Stimulated activated CD4-positive, alpha-beta T cell treated with anti-CD3 and anti-CD28 coated beads, Interleukin-1b, Interleukin-23, amount 100 ng/mL, for 24 hours (primary cell): Measurements from ENCODE around the gene DGKQ.
"Not testable (repeated sequence)": the region's sequence is repeated elsewhere in the genome, so short reads cannot be mapped to it uniquely, and the experiment has no call there.

Experiments
- DNase-seq, 4 experiments: peaks; one replicate each; pipeline ENCODE4 v3.0.0-alpha.2; 2020; ENCODE audit warnings: low read depth in 4 of 4, low spot score in 1 of 4

DGKQ gene

GRCh38 chr4:927566-927965 lies 45.8 kb downstream of the DGKQ start:
- DNase-seq, result not testable (repeated sequence)

DNA sequence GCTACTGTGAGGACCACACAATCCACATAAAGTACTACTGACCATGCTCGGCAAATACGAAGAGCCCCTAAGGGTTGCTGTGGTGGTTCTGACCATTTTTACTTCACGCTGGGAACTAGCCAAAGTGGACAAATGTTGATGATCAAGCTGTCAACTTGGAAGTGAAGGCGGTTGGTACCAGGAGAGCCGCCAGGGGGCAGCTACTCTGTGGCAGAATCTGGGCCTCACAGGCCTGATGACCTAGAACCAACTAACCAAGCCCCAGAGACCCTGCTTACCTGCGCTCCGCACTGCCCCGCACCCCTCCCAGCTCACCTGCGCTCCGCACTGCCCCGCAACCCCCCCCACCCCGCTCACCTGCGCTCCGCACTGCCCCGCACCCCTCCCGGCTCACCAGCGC lies 46.8 kb downstream of the DGKQ start:
- DNase-seq, result no peak

GRCh38 chr4:925771-926500 lies 47.4 kb downstream of the DGKQ start:
- DNase-seq, result no peak

DNA sequence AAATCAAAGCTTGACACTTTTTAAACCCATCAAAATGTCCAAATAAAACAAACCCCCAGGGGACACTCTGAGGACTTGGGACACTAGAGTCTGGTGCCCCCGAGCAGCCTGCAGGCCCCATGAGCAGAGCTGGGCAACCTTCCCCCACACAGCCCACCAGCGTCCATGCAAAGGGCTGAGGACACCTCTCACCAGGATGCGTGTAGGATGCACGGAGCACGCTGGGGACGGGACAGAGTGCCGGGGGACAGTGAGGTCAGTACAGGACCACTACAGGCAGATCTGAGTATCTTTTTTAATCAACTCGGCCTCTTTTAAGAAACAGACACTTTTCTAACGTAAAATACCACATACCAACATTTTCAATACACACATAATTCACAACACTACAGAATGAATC lies 48.2 kb downstream of the DGKQ start:
- DNase-seq, result no peak

GRCh38 chr4:924107-925096 lies 49.0 kb downstream of the DGKQ start:
- DNase-seq, result no peak

GRCh38 chr4:921830-922331 lies 51.5 kb downstream of the DGKQ start:
- DNase-seq, result no peak

DNA sequence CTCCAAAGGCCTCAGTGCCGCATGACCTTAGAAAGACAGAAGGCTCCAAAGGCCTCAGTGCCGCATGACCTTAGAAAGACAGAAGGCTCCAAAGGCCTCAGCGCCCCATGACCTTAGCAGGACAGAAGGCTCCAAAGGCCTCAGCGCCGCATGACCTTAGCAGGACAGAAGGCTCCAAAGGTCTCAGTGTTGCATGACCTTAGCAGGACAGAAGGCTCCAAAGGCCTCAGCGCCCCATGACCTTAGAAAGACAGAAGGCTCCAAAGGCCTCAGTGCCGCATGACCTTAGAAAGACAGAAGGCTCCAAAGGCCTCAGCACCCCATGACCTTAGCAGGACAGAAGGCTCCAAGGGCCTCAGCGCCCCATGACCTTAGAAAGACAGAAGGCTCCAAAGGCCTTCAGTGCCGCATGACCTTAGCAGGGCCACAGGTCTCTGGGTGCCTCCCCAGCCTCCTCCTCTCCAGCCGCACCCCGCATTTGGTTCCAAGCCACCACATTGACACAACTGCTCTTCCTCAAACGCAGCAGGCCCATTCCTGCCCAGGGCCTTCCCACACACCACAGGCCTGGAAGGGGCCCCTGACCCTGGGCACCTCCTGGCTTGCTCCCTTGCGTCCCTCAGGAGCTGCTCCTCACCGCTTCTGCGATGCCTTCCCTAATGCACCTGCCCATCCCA lies 54.2 kb downstream of the DGKQ start:
- DNase-seq, result not testable (repeated sequence)

GRCh38 chr4:918591-918990 lies 54.8 kb downstream of the DGKQ start:
- not testable (repeated sequence) for DNase-seq

GRCh38 chr4:917992-918391 lies 55.4 kb downstream of the DGKQ start:
- no peak for DNase-seq

- no peak for DNase-seq
These were observed 55.9 kb downstream of the DGKQ start for GRCh38 chr4:917466-917865.

GRCh38 chr4:915595-915994 lies 57.8 kb downstream of the DGKQ start:
- no peak for DNase-seq

DNA sequence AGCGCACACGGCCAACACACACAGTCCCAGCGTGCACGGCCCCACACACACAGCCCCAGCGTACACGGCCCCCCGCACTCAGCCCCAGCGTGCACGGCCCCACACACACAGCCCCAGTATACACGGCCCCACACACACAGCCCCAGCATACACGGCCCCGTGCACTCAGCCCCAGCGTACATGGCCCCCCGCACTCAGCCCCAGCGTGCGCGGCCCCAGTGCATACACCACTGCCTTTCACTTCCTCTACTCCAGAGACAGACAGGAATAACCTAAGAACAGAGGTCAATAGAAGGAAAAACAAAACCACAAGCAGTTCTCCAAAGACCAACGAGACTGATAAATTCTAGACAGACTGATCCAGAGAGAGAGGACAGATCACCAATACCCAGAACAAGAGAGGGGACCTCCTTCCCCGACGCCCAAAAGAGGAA lies 58.3 kb downstream of the DGKQ start:
- no peak for DNase-seq

- no peak for DNase-seq
These were observed 58.8 kb downstream of the DGKQ start for GRCh38 chr4:914531-914930.

DNA sequence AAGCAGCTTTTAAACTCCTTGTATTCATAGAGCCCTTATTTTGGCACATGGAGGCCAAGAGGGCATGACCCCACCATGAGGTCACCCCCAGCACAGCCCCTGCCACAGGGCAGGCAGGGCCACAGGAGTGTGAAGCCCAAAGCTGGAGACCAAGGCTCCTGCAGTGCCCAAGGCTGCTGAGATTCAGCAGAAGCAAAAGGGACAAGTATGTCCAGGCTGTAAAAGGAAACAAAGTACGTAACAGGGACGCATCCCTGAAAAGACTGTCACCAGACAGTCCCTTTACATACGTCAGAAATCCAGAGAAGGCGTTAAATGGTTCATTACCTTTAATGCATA lies 60.1 kb downstream of the DGKQ start:
- DNase-seq, result no peak

DNA sequence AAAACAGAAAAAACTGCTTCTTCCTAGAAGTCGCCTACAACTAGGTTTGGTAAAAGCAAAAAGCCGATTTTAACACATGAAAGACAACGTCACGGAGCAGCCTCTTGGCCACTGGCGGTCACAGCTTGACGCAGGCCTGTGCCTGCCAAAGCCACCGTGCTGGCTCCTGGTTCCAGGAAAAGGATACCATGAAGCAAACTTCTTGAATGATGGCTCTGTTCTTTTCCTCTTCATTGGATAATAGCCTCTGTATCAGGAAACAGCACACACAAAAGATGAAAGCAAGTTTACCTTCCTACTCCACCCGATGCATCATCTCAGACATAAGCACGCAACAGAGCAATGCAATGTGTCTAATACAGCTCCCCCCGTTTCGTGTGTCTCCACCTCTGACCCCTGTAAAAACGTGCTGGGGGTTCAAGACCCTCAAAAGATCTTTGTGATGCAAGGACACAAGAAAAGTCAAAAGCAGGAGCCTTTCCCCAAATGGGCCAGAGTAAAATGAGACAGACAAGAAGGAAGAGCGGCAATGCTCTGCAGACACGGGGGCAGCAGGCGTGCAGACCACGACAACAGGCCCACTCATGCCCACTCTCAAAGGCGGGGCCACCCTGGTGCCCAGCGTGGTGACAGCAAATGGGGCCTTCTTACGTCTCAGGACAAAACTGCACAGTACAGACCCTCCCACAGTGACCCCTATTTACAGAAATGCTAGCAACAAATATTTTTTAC lies 60.7 kb downstream of the DGKQ start:
- DNase-seq, result no peak

DNA sequence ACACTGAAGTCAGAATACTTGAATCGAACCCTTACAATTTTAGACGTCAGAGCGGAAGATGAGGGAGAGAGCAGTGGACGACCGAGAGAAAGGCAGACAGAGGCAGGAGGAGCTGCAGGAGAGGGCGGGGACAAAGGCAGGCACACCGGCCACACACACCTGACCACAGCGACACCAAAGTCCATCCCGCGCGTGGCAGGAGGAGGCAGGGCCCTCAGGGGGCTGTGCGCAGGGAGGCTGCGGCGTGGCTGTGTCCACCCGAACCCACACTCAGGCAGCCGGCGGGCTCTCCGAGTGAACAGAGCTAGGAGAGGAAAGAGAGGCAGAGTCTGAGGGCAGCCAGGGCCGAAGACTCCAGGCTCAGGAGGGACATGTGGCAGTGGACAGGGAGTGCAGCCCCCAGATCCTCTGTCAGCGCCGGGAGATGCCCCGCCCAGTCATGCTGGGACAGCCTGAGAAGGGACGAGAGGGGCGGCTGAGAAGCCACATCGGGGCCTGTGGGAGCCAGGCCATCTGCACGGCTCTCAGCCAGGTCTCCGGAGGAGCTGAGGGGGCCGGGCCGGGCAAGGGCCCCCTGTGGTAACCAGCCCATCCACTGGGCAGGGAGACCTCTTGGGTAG lies 61.4 kb downstream of the DGKQ start:
- DNase-seq, result no peak

DNA sequence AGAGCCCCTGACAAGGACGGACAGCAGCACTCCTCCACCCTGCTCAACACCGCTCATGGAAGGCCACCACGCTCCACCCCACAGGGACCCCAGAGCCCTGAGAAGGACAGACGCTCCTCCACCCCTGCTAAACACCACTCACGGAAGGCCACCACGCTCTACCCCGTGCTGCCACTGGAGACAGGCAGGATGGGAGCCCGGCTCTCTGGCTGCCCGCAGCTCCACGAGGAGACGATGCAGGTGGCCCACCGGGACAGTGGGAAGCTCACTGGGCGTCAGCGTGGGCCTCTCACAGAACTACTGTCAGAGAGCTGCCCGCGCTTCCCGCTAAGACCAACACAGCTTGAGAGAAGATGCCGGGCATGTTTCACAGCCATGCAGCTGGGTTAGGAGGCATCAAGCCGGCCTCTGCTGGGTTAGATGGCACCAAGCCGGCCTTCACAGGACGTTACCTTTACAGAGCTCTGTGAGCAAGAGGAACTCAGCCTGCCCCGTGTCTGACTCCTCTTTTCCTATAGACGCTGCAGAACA lies 62.1 kb downstream of the DGKQ start:
- no peak for DNase-seq

GRCh38 chr4:910366-911091 lies 62.8 kb downstream of the DGKQ start:
- DNase-seq, result no peak

DNA sequence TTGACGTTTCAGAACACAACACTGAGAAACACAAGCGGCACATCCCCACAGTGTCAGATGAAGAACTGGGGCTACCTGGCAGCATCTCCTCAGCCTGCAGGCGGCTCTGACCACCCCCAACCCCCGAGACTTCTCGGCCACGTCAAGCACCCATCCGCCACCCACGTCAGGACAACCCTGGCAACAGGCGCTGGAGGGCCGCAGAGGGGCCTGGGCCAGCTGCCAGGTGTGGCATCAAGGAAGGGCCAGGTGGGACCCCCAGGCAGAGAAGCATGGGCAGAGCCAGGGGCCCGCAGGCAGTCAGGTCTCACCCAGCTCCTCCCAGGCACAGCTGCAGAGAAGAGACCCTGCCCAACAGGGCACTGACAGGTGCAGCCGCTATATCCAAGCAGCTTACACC lies 63.5 kb downstream of the DGKQ start:
- DNase-seq, result no peak
